A549 treated with DMSO at 1 μM for 4 hours (cell line): ENCODE results near the gene MMS19. TPM values are rescaled to one million over a fixed set of nuclear protein-coding genes. Genes with fewer than 3 reads are reported as not detected.

Experiments used
- total RNA-seq: library from RNA; stranded (reverse); fragments of 200-300 nt; extraction: Qiagen RNA extraction; gene quantifications from 5 replicates; pipeline ENCODE4 v1.2.3, GENCODE V29; 2022; ENCODE audit warnings: low read depth

Gene MMS19, protein sequence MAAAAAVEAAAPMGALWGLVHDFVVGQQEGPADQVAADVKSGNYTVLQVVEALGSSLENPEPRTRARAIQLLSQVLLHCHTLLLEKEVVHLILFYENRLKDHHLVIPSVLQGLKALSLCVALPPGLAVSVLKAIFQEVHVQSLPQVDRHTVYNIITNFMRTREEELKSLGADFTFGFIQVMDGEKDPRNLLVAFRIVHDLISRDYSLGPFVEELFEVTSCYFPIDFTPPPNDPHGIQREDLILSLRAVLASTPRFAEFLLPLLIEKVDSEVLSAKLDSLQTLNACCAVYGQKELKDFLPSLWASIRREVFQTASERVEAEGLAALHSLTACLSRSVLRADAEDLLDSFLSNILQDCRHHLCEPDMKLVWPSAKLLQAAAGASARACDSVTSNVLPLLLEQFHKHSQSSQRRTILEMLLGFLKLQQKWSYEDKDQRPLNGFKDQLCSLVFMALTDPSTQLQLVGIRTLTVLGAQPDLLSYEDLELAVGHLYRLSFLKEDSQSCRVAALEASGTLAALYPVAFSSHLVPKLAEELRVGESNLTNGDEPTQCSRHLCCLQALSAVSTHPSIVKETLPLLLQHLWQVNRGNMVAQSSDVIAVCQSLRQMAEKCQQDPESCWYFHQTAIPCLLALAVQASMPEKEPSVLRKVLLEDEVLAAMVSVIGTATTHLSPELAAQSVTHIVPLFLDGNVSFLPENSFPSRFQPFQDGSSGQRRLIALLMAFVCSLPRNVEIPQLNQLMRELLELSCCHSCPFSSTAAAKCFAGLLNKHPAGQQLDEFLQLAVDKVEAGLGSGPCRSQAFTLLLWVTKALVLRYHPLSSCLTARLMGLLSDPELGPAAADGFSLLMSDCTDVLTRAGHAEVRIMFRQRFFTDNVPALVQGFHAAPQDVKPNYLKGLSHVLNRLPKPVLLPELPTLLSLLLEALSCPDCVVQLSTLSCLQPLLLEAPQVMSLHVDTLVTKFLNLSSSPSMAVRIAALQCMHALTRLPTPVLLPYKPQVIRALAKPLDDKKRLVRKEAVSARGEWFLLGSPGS
- total RNA-seq = 34.2 to 51.5 TPM (median 48.9 TPM) in 5 replicates

DNA sequence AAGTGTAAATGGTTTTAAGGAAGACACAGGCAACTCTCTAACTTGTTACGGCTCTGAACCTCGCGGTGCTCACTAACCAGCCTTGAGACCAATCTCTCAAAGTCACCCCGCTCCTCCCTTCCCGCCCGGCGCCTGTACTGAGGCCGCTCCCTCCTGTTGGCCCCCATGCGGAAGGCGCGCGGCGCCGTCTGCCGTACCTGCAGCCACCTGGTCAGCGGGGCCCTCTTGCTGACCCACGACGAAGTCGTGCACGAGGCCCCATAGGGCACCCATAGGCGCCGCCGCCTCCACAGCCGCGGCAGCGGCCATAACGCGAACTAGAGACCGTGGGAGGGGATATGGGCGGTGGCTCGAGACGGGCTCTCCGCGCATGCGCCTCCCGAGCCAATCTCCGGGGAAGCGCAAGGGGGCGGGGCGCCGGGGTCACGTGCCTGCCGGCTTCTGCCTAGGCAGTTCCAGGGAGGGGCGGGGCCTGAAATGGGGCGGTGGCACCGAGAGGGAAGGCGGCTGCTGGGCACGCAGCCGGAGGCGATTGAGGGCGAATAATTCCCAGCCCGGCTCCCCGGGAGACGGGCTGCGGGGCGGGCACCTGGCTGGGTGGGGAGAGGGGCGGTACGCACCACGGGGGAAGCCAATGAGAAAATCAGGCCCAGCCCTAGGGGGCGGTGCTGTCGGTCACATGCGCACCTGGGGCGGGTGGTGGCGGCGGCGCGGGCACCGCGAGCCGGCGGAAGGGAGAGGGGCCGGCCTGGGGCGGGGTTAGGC lies at the start of gene MMS19:
MMS19 (minus strand) TSS at position 347 of the 765 bp plus-strand sequence; CDS start at position 309, 38 bp downstream.

DNA sequence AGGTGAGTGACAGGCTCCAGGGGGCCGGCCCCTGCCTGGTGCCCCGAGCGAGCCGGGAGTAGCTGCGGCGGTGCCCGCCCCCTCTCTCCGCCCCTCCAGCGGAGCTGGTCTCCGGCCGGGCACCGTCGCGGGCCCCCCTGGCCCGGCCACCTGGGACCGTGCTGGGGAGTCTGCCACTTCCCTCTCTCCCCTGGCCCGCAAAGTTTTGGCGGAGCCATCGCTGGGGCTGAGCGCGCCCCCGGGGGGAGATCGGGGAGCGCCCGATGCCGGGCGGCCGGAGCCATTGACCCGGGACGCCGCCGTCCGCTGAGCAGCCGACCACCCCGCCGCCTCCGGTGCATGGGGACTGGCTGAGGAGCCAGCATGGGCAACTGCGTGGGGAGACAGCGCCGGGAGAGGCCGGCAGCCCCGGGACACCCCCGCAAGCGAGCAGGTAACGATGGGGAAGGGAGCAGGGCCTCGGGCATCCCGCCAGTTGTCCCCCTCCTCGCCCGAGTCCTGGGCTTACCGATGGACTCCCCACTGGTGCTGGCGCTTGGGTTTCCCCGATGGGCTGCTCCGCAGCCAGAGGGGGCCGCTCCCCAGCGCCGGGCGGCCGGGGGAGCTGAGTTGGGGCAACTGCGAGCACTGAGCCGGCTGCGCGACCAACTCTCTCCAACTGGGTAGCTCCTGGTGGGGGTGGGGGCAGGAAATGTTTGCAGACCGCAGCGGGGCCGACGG lies 779 bp upstream of the MMS19 start, which contains the start of gene UBTD1:
UBTD1 (plus strand) TSS at position 84 of the 720 bp plus-strand sequence; CDS start at position 364, 280 bp downstream.

DNA sequence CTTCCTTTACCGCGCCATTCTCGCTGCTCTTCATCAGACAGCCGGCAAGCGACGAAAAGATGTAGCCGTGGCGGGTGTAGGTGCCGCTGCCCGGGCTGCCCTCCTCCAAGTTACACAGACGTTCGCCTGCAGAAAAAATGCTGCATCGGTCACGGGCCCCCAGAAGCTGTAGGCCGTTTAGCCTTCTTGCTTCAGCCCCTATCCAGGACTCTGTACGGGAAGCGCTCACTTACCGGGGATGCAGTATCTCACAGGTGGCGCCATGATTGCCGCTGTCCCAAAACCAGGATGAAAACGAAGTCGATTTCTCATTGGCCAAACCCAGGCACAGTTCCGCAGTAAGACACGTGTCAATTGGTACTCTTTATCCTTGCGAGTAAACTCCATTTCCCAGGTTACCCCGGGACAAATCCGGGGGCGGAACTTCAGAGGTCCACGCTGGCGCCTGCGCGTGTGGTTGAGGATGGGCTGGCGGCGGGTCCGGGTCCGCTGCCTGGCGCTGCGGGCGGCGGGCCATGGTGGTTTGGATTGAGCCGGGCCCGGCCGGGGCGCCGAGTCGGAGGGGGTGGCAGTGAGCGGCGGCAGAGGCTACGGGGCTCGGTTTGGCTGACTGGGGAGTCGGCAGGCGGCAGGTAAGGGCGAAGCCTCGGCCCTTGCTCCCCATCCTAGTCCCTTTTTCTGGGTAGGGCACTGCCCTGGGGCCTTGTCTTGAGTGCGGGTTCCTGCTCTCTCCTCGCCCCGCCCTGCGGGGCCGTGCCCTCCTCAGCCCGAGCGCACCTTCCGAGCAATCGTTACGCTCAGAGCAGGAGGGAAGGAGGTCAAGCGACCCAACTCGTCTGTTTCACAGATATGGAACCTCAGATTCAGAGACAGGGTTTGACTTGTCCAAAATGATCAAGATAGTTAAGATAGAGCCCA lies 52.2 kb downstream of the MMS19 start, which contains the start of the genes EXOSC1 and ZDHHC16:
EXOSC1 (minus strand) TSS at position 285 of the 918 bp plus-strand sequence; CDS start at position 264, 21 bp downstream.
ZDHHC16 (plus strand) TSS at position 454 of the 918 bp plus-strand sequence. CDS start 5,501 bp downstream, outside the sequence.

DNA sequence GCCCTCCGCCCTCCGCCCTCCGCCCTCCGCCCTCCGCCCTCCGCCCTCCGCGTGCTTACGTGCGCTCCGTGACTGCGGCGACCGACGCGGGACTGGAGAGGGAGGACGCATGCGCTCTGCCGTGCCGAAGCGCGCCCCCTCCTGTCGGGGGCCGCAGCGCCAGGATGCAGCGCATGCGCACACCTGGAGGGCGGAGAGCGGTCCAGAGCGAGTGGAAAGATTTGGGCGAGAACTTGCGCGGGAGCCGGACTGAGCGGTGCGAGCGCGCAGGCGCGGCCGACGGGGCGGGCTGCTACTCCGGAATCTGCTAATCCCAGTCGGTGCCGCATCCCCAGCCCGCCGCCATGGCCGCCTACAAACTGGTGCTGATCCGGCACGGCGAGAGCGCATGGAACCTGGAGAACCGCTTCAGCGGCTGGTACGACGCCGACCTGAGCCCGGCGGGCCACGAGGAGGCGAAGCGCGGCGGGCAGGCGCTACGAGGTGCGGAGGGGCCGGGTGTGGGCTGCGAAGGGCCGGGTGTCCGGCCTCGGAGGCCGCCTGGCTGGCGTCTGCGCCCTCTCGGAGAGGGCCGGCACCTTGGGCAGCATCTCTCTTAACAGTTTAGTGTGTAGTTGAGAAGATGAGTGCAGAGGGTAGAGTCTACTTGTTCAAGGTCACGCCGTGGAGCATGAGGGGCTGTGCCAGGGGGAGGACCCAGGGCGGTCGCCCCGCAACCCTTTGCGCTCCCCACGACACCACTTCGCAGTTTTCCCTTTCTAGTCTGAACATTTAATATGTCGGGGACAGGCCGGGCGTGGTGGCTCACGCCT lies 72.1 kb downstream of the MMS19 start, which contains the start of gene PGAM1:
PGAM1 (plus strand) TSS at position 228 of the 812 bp plus-strand sequence; CDS start at position 345, 117 bp downstream.

Other genes starting within 250 kb of the MMS19 start
- gene ARHGAP19, start 205.8 kb downstream of the MMS19 start, total RNA-seq = 5.0 to 6.3 TPM (median 5.3 TPM) in 5 replicates
- gene FRAT1, start 179.2 kb downstream of the MMS19 start, total RNA-seq = 0.78 to 2.2 TPM (median 1.7 TPM) in 5 replicates
- gene FRAT2, start 163.7 kb downstream of the MMS19 start, total RNA-seq = 6.0 to 8.5 TPM (median 8.2 TPM) in 5 replicates
- 58.5 to 74.6 TPM (median 60.5 TPM) in 5 replicates for gene RRP12, start 97.1 kb downstream of the MMS19 start, total RNA-seq
- 583 to 640 TPM (median 631 TPM) in 5 replicates for gene PGAM1, start 72.2 kb downstream of the MMS19 start, total RNA-seq
- 53.5 to 58.6 TPM (median 54.4 TPM) in 5 replicates for gene EXOSC1, start 52.4 kb downstream of the MMS19 start, total RNA-seq
- 44.6 to 56.7 TPM (median 50.7 TPM) in 5 replicates for gene ZDHHC16, start 52.2 kb downstream of the MMS19 start, total RNA-seq
- gene UBTD1, start 502 bp upstream of the MMS19 start, total RNA-seq = 15.7 to 20.4 TPM (median 17.4 TPM) in 5 replicates
- gene ANKRD2, start 74.4 kb upstream of the MMS19 start, total RNA-seq = 2.9 to 5.1 TPM (median 4.3 TPM) in 5 replicates
- 0.57 to 1.2 TPM (median 0.96 TPM) in 5 replicates for gene HOGA1, start 86.0 kb upstream of the MMS19 start, total RNA-seq
- not detected in 5 replicates for gene C10orf62, start 91.3 kb upstream of the MMS19 start, total RNA-seq
- gene MORN4, start 135.1 kb upstream of the MMS19 start, total RNA-seq = 6.8 to 8.5 TPM (median 7.3 TPM) in 5 replicates
- gene PI4K2A, start 142.2 kb upstream of the MMS19 start, total RNA-seq = 27.9 to 32.8 TPM (median 31.9 TPM) in 5 replicates
- 73.6 to 110 TPM (median 82.0 TPM) in 5 replicates for gene AVPI1, start 188.8 kb upstream of the MMS19 start, total RNA-seq
- gene MARVELD1, start 215.3 kb upstream of the MMS19 start, total RNA-seq = 36.8 to 41.1 TPM (median 39.3 TPM) in 5 replicates
- 23.0 to 27.7 TPM (median 25.1 TPM) in 5 replicates for gene ZFYVE27, start 238.7 kb upstream of the MMS19 start, total RNA-seq